Esophagus mucosa (tissue), 1 donor: ENCODE data around the gene LPAR5. TPM values are rescaled to one million over a fixed set of nuclear protein-coding genes. Genes with fewer than 3 reads are reported as not detected.
A peak's percentile ranks its signal among the peaks of the same experiment; 100 is the strongest.

Experiments
- ATAC-seq: fragments of 200-7000 bp; cut with Tn5 transposase; one replicate; pipeline ENCODE4 v1.9.1; 2020
- total RNA-seq: library from RNA; stranded (reverse); gene quantifications from one replicate; pipeline ENCODE4 v1.2.4, GENCODE V29; 2023
- donor health status: DM: yes; HTN: yes; CAD: no.

LPAR5 gene
- total RNA-seq, 1 donor from 2014 or later, result 18.9 TPM

GRCh38 chr12:6638305-6638704 lies 2.5 kb upstream of the LPAR5 start:
- ATAC-seq, result no peak

GRCh38 chr12:6635375-6635855 lies 344 bp downstream of the LPAR5 start:
- peak; percentile 17 for ATAC-seq

GRCh38 chr12:6632026-6632983 lies 3.5 kb downstream of the LPAR5 start:
- ATAC-seq, result no peak

GRCh38 chr12:6631549-6631961 lies 4.2 kb downstream of the LPAR5 start:
- no peak for ATAC-seq

- ATAC-seq, result no peak
Measured at GRCh38 chr12:6630736-6631135, 5.0 kb downstream of the LPAR5 start.

GRCh38 chr12:6627616-6628015 lies 8.1 kb downstream of the LPAR5 start:
- no peak for ATAC-seq

GRCh38 chr12:6626654-6627283 lies 9.0 kb downstream of the LPAR5 start:
- no peak for ATAC-seq

GRCh38 chr12:6620885-6621274 lies 14.9 kb downstream of the LPAR5 start:
- ATAC-seq, result no peak

GRCh38 chr12:6620137-6620884 lies 15.4 kb downstream of the LPAR5 start:
- peak; percentile 2 for ATAC-seq

- no peak for ATAC-seq
Measured at GRCh38 chr12:6618483-6619225, 17.1 kb downstream of the LPAR5 start.

- no peak for ATAC-seq
Measured at GRCh38 chr12:6615802-6616201, 20.0 kb downstream of the LPAR5 start.

GRCh38 chr12:6614513-6615172 lies 21.1 kb downstream of the LPAR5 start:
- ATAC-seq, result no peak

GRCh38 chr12:6613776-6614512 lies 21.8 kb downstream of the LPAR5 start:
- peak; percentile 83 for ATAC-seq

GRCh38 chr12:6613015-6613775 lies 22.6 kb downstream of the LPAR5 start:
- peak; percentile 44 for ATAC-seq

- ATAC-seq, result no peak
Measured at GRCh38 chr12:6612652-6613014, 23.1 kb downstream of the LPAR5 start.

- no peak for ATAC-seq
Measured at GRCh38 chr12:6612247-6612646, 23.5 kb downstream of the LPAR5 start.

- no peak for ATAC-seq
Measured at GRCh38 chr12:6608592-6609281, 27.0 kb downstream of the LPAR5 start.

GRCh38 chr12:6607751-6608591 lies 27.8 kb downstream of the LPAR5 start:
- peak; percentile 22 for ATAC-seq
